ENCODE data around the gene RPS18.
"Not testable (repeated sequence)": the region's sequence is repeated elsewhere in the genome, so short reads cannot be mapped to it uniquely, and the experiment has no call there.

RPS18 gene

DNA sequence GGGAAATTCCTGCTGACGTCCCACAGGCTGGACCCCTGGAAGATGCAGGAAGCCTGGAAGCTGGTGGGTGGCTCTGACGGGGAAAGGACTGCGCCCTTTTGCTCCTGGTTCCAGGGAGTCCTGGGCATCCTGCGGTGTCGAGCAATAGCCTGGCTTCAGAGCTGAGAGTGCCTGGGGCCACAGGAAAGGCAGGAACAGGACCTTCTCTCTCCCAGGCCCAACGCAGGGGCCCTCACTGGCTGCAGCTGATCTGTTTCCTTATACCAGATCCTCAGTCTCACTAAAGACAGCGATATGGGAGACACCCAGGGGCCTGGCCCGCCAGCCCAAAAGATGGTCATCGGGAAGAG is 6.5 kb downstream of the RPS18 start:
- TF ChIP-seq, protein P1, sequence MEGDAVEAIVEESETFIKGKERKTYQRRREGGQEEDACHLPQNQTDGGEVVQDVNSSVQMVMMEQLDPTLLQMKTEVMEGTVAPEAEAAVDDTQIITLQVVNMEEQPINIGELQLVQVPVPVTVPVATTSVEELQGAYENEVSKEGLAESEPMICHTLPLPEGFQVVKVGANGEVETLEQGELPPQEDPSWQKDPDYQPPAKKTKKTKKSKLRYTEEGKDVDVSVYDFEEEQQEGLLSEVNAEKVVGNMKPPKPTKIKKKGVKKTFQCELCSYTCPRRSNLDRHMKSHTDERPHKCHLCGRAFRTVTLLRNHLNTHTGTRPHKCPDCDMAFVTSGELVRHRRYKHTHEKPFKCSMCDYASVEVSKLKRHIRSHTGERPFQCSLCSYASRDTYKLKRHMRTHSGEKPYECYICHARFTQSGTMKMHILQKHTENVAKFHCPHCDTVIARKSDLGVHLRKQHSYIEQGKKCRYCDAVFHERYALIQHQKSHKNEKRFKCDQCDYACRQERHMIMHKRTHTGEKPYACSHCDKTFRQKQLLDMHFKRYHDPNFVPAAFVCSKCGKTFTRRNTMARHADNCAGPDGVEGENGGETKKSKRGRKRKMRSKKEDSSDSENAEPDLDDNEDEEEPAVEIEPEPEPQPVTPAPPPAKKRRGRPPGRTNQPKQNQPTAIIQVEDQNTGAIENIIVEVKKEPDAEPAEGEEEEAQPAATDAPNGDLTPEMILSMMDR (IDR thresholded peaks at IDR 0.05; ENCODE audit: low read depth, low read length) = no peak
- Histone ChIP-seq H3K9me3 (ENCODE audit: severe bottlenecking) (no peaks in the 10 kb centered on the region), H3K27ac (peak overlapping the region; percentile 82), H3K36me3 (peaks cover 80% of the 10 kb centered on the region), H3K27me3 (ENCODE audit: insufficient read depth, low read depth, severe bottlenecking) (no peaks in the 10 kb centered on the region), H3K4me3 (ENCODE audit: low read depth, low read length) (no peak overlapping the region)
- DNase-seq = no peak

- peaks cover 80% of the 10 kb centered on the region for H3K36me3 ChIP-seq
- TF ChIP-seq, protein P1 (IDR thresholded peaks at IDR 0.05; ENCODE audit: low read depth, low read length) = no peak
- no peak overlapping the region for H3K4me3 ChIP-seq (ENCODE audit: low read depth, low read length)
- peak overlapping the region; percentile 82 for H3K27ac ChIP-seq
- DNase-seq = no peak
- no peaks in the 10 kb centered on the region for H3K9me3 ChIP-seq (ENCODE audit: severe bottlenecking)
- H3K27me3 ChIP-seq (ENCODE audit: insufficient read depth, low read depth, severe bottlenecking) = no peaks in the 10 kb centered on the region
Measured at GRCh38 chr6:33278810-33279209, 6.9 kb downstream of the RPS18 start.

DNA sequence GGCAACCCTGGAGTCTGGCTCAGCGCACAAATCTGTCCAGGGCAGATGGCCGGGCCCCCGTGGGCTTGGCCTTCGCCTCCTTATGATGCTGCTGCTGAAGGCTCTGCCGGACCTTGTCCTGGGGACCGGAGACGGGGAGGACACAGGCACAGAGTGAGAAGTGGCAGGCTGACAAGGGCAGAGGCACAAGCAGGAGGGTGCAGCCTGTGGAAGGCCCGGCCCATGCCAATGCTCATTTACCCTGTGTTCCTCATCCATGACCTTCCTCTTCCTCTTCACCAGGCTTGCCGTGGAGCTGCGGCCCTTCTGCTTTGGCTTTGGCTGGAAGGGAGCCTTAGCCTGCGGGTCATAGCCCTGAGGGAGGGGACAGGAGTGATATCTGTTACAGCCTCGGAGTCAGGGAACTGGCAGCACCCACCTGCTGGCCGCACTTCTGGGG is 7.4 kb downstream of the RPS18 start:
- Histone ChIP-seq H3K27me3 (ENCODE audit: insufficient read depth, low read depth, severe bottlenecking) (no peaks in the 10 kb centered on the region), H3K36me3 (peaks cover 80% of the 10 kb centered on the region)

GRCh38 chr6:33279971-33280511 is 8.2 kb downstream of the RPS18 start:
- TF ChIP-seq, protein P1 (IDR thresholded peaks at IDR 0.05; ENCODE audit: low read depth, low read length) = peak; percentile 96
- peak; percentile 93 for DNase-seq
- no peak overlapping the region for H3K4me3 ChIP-seq (ENCODE audit: low read depth, low read length)
- no peaks in the 10 kb centered on the region for H3K27me3 ChIP-seq (ENCODE audit: insufficient read depth, low read depth, severe bottlenecking)
- H3K9me3 ChIP-seq (ENCODE audit: severe bottlenecking) = no peaks in the 10 kb centered on the region
- peak overlapping the region; percentile 82 for H3K27ac ChIP-seq
- H3K36me3 ChIP-seq = peaks cover 80% of the 10 kb centered on the region

More for the DNA sequence above, 7.4 kb downstream of the RPS18 start:
- Histone ChIP-seq H3K9me3 (ENCODE audit: severe bottlenecking) (no peaks in the 10 kb centered on the region), H3K27ac (peak overlapping the region; percentile 82), H3K4me3 (ENCODE audit: low read depth, low read length) (no peak overlapping the region)
- DNase-seq = peak; percentile 81
- TF ChIP-seq, protein P1 (IDR thresholded peaks at IDR 0.05; ENCODE audit: low read depth, low read length) = no peak

GRCh38 chr6:33280539-33280938 is 8.7 kb downstream of the RPS18 start:
- no peaks in the 10 kb centered on the region for H3K9me3 ChIP-seq (ENCODE audit: severe bottlenecking)
- H3K4me3 ChIP-seq (ENCODE audit: low read depth, low read length) = no peak overlapping the region
- no peaks in the 10 kb centered on the region for H3K27me3 ChIP-seq (ENCODE audit: insufficient read depth, low read depth, severe bottlenecking)
- DNase-seq = no peak
- TF ChIP-seq, protein P1 (IDR thresholded peaks at IDR 0.05; ENCODE audit: low read depth, low read length) = no peak
- peak overlapping the region; percentile 49 for H3K27ac ChIP-seq
- H3K36me3 ChIP-seq = peaks cover 80% of the 10 kb centered on the region

DNA sequence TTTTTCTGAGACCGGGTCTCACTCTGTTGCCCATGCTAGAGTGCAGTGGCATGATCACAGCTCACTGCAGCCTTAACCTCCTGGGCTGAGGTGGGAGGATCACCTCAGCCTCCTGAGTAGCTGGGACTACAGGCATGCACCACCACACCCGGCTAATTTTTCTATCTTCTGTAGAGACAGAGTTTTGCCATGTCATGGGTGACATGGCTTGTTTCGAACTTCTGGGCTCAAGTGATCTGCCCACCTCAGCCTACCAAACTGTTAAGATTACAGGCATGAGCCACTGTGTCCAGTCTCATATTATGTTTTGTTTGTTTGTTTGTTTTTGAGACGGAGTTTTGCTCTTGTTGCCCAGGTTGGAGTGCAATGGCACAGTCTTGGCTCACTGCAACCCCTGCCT is 13.3 kb downstream of the RPS18 start:
- not testable (repeated sequence) for H3K27me3 ChIP-seq (ENCODE audit: insufficient read depth, low read depth, severe bottlenecking); H3K4me3 ChIP-seq (ENCODE audit: low read depth, low read length); H3K27ac ChIP-seq; DNase-seq; H3K9me3 ChIP-seq (ENCODE audit: severe bottlenecking)
- peaks cover 73% of the 10 kb centered on the region for H3K36me3 ChIP-seq
